GM19193 (cell line): Measurements from ENCODE around the gene TP53BP2.

Experiments
- POLR2A ChIP-seq: IDR thresholded peaks from 4 replicates; pipeline ENCODE4 v1.6.1; 2011; ENCODE audit not compliant: insufficient read depth, insufficient read length; ENCODE audit errors: extremely low read depth

The TP53BP2 gene

GRCh38 chr1:223845810-223846682, at the start of gene TP53BP2:
Gene TP53BP2, minus strand, starts transcription at chr1:223845947. Its CDS starts 267 bp downstream, at chr1:223845680.
- TF ChIP-seq POLR2A, result peak; percentile 68

GRCh38 chr1:223887747-223888418, 42.1 kb upstream of the TP53BP2 start:
- no peak for TF ChIP-seq POLR2A

- TF ChIP-seq POLR2A, result no peak
These were observed 40.8 kb upstream of the TP53BP2 start for GRCh38 chr1:223886516-223886921.

GRCh38 chr1:223885614-223886013, 39.9 kb upstream of the TP53BP2 start:
- TF ChIP-seq POLR2A, result no peak

- TF ChIP-seq POLR2A, result no peak
These were observed 33.0 kb upstream of the TP53BP2 start for GRCh38 chr1:223878598-223879325.

- TF ChIP-seq POLR2A, result no peak
These were observed 32.1 kb upstream of the TP53BP2 start for GRCh38 chr1:223877804-223878203.

GRCh38 chr1:223876590-223876989, 30.8 kb upstream of the TP53BP2 start:
- TF ChIP-seq POLR2A, result no peak

- TF ChIP-seq POLR2A, result no peak
These were observed 27.3 kb upstream of the TP53BP2 start for GRCh38 chr1:223873044-223873443.

GRCh38 chr1:223872308-223872901, 26.7 kb upstream of the TP53BP2 start:
- TF ChIP-seq POLR2A, result no peak

- no peak for TF ChIP-seq POLR2A
These were observed 25.1 kb upstream of the TP53BP2 start for GRCh38 chr1:223870617-223871574.

GRCh38 chr1:223864084-223864483, 18.3 kb upstream of the TP53BP2 start:
- no peak for TF ChIP-seq POLR2A

- no peak for TF ChIP-seq POLR2A
These were observed 16.2 kb upstream of the TP53BP2 start for GRCh38 chr1:223861904-223862303.

- TF ChIP-seq POLR2A, result no peak
These were observed 14.4 kb upstream of the TP53BP2 start for GRCh38 chr1:223860051-223860622.
